ENCODE measurements around the gene MAP9.
"Not testable (repeated sequence)": the region's sequence is repeated elsewhere in the genome, so short reads cannot be mapped to it uniquely, and the experiment has no call there.

MAP9 gene

GRCh38 chr4:155339999-155340398 lies 36.8 kb downstream of the MAP9 start:
- FAIRE-seq = no peak

DNA sequence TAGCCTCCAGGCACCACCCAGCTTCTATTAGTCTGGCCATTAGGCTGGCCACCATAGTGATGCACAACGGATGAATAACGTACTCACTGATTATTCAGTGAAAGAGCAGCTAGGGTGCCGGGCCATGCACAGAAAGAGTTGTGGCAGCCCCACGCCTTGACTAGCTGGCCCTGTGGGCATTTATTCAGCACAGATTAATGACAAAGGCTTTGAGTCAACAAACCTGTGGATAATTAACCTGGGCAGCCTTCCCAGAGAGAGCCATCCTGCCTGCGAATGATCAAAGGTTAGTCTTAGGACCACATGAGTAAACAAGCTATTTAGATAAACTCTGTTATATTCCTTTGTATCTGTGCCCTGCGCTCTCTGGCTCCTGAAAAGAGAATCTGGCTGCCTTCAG lies 37.2 kb downstream of the MAP9 start:
- FAIRE-seq = no peak

DNA sequence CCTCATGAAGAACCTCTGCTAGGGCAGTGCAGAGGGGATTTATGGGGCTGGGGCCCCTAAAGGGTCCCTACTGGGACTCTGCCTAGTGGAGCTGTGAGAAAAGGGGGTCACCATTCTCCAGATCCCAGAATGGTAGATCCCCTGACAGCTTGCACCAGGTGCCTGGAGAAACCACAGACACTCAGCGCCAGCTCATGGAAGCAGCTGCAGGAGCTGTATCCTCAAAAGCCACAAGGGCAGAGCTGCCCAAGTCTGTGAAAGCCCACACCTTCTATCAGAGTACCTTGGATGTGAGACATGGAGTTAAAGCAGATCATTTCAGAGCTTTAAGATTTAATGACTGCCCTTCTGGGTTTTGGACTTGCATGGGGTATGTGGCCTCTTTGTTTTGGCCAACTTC lies 38.6 kb downstream of the MAP9 start:
- FAIRE-seq = no peak

DNA sequence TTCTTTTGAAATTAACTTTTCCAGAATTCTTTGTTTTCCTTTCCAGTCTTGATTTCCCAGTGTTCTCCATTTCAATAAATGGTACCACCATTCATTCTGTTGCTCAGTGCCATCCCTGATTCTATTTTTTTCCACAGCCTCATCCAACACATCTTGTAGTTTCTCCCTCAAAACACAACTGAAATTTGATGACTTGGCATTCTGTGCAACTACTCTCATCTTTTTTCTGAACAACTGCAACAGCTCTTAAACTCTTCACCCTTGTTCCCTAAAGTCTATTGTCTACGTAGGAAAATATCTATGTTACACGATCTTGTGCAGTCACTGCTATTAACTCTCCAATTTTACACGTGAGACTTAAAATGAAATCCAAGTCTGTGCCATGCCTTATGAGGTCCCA lies 40.5 kb downstream of the MAP9 start:
- no peak for FAIRE-seq

DNA sequence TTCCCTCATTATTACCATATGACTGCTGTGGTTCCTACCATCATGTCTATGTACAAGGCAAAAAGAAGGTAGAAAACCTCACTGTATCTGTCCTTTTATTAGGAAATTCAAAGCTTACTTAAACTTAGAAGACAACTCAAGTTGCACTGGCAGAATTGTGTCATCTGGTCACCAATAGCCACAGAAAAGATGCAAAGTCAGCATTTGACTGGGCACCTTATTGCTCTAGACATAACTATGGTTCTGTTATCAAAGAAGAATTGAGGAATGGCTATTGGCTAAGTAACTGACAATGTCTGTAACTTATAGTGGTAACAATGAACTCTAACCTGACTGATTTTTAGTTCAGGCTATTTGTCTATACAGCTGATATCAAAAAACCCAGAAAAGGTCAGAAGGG lies 45.3 kb downstream of the MAP9 start:
- FAIRE-seq = no peak

GRCh38 chr4:155322782-155323181 lies 54.0 kb downstream of the MAP9 start:
- FAIRE-seq = no peak

- FAIRE-seq = no peak
Observed at GRCh38 chr4:155321006-155321405, 55.8 kb downstream of the MAP9 start.

DNA sequence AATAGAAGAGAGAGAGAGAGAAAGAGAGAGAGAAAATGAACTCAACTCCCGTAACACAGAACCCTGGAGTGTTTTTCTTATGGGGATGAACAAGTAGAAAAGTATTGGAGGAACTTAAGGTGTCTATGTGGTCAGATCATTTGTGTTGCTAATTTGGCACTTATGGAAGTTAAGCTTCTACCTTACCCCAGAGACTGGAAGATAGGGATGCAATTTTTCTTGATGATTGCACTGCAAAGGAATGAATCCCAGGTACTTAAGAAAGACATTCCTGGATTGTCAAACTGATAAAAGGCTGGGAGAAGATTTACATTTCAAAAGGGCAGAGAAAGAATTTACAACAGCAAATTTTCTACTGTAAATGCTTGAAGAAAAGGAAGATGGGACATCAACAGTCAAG lies 57.2 kb downstream of the MAP9 start:
- no peak for FAIRE-seq

DNA sequence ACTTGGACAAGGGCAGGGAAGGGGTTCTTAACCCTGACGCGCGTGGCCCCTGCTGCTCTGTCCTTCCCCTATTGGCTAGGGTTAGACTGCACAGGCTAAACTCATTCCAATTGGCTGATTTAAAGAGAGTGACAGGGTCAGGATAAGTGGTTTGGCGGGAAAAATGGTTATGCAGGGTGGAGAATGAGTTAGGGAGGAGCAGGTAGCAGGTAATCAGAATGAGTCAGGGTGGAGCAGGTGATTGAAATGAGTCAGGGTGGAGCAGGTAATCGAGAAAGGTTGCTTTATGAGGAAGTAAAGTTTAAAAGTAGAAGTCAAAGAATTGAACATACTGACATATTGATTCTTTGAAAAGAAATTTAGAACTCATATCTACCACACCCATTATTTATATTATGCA lies 64.7 kb downstream of the MAP9 start:
- not testable (repeated sequence) for FAIRE-seq

GRCh38 chr4:155307731-155308277 lies 69.0 kb downstream of the MAP9 start:
- no peak for FAIRE-seq

GRCh38 chr4:155305619-155306018 lies 71.1 kb downstream of the MAP9 start:
- FAIRE-seq = no peak

DNA sequence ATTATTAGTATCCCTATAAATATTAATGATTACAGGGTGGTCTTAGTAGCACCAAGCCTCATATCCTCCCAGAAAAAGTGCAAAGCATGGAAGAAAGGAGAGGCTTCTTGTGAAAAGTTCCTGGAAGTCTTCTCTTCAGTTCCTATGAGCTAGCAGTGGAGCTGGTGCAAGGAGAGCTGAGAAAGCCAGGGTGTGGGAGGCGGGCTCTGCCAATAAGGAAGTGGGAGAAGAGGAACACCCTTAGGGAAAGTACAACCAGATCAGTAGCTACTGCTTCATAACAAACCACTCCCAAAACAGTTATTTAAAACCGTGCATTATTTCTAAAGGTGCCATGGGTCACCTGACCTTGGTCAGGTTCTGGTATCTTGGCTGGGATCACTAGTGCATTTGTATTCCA lies 72.4 kb downstream of the MAP9 start:
- FAIRE-seq = no peak

DNA sequence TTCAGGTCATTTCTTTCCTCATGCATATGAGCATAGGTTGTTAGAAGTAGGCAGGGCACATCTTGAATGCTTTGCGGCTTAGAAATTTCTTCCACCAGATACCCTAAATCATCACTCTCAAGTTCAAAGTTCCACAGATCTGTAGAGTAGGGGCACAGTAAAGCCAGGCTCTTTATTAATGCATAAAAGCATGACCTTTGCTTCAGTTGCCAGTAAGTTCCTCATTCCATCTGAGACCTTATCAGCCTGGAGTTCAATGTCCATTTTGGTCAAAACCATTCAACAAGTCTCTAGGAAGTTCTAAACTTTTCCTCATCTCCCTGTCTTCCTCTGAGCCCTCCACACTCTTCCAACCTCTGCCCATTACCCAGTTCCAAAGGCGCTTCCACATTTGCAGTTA lies 77.7 kb downstream of the MAP9 start:
- no peak for FAIRE-seq
